Karpas-422 (cell line): ENCODE results near the gene XRCC6. TPM values are rescaled to one million over a fixed set of nuclear protein-coding genes. Genes with fewer than 3 reads are reported as not detected.

Experiments
- DNase-seq: peaks from one replicate; pipeline ENCODE4 v3.0.0-alpha.2; 2015
- H2AFZ ChIP-seq: fragments of 200-600 bp; sonication (generic); 2 replicates; pipeline ENCODE4 v1.6.1; 2014; ENCODE audit warnings: antibody characterized with exemption, low read length, mixed read lengths
- H3K27ac ChIP-seq: fragments of 200-600 bp; sonication (generic); 2 replicates; pipeline ENCODE4 v1.5.1; 2014; ENCODE audit warnings: mild to moderate bottlenecking, low read length, moderate library complexity
- H3K27me3 ChIP-seq: fragments of 200-600 bp; sonication (generic); 2 replicates; pipeline ENCODE4 v1.6.1; 2014; ENCODE audit warnings: low read length, mixed read lengths
- H3K36me3 ChIP-seq: fragments of 200-600 bp; sonication (generic); 2 replicates; pipeline ENCODE4 v1.6.1; 2014; ENCODE audit warnings: low read length, mixed read lengths; ENCODE audit not compliant: insufficient read depth
- H3K4me1 ChIP-seq: fragments of 200-600 bp; sonication (generic); 2 replicates; pipeline ENCODE4 v1.6.1; 2014; ENCODE audit warnings: mild to moderate bottlenecking, low read length, mixed read lengths
- H3K4me2 ChIP-seq: fragments of 200-600 bp; sonication (generic); 2 replicates; pipeline ENCODE4 v1.6.1; 2014; ENCODE audit warnings: low read length, low read depth, mild to moderate bottlenecking; ENCODE audit not compliant: poor library complexity, severe bottlenecking
- H3K4me3 ChIP-seq: fragments of 200-600 bp; sonication (generic); 2 replicates; pipeline ENCODE4 v1.5.1; 2014; ENCODE audit warnings: mild to moderate bottlenecking, antibody characterized with exemption, low read length, mixed read lengths
- H3K79me2 ChIP-seq: fragments of 200-600 bp; sonication (generic); 2 replicates; pipeline ENCODE4 v1.6.1; 2014; ENCODE audit warnings: mild to moderate bottlenecking, low read length, mixed read lengths
- H3K9ac ChIP-seq: fragments of 200-600 bp; sonication (generic); 2 replicates; pipeline ENCODE4 v1.6.0; 2014; ENCODE audit warnings: low read length
- H3K9me2 ChIP-seq: fragments of 200-600 bp; sonication (generic), shearing (Covaris generic); replicated peaks from 2 replicates; pipeline ENCODE4 v1.6.0; 2014; ENCODE audit warnings: mild to moderate bottlenecking, low read length, moderate library complexity; ENCODE audit not compliant: insufficient read depth
- H3K9me3 ChIP-seq: fragments of 300-700, 200-600 bp; sonication (generic); 2 replicates; pipeline ENCODE4 v1.6.1; 2014; ENCODE audit warnings: low read length, mixed read lengths
- H4K20me1 ChIP-seq: fragments of 200-600 bp; sonication (generic); 2 replicates; pipeline ENCODE4 v1.6.1; 2014; ENCODE audit warnings: mild to moderate bottlenecking, antibody characterized with exemption, low read length, low read depth; ENCODE audit not compliant: insufficient read depth
- total RNA-seq: library from RNA; depleted of rRNA; stranded (reverse); fragments of >200 nt; shearing (Covaris generic); gene quantifications from 2 replicates; pipeline ENCODE4 v1.2.3, GENCODE V29; 2014; ENCODE audit warnings: low replicate concordance

XRCC6 gene
- total RNA-seq, 1 experiment from 2014 or later: 173 TPM

DNA sequence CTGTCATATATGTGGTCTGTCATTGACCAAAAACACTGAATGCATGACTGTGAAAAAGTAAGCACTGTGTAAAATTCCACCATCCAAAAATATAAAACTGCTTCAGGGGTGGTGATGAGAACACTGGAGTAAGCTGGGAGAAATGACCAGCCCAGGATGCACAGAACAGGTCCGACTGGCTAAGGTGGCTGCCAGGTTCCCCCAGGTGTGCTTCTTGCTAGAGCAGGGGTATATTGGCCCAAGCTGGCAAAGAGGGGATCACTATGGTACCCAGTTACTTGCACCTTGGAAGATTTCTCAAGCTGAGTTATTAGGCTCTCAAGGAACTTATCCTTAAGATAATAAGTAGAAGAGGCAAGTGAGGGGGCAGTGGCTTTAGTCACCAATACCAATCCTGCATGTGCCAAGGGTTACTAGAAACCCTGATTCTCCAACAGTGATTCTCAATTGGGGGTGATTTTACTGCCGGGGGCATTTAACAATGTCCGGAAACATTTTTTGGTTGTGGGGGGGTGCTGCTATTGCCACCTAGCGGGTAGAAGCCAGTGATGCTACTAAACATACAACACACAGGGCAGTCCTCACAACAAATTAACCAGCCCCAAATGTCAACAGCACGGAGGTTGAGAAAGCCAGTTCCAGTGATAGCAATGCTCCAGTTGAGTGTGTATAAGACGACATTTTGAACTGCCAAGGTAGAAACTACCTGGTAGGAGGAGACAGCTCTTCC, 51.9 kb downstream of the XRCC6 start:
- Histone ChIP-seq H3K4me3 (no peak overlapping the region), H4K20me1 (peaks cover 15% of the 10 kb centered on the region), H3K36me3 (peaks cover 17% of the 10 kb centered on the region), H3K27me3 (no peaks in the 10 kb centered on the region), H3K4me2 (no peak overlapping the region), H2AFZ (no peak overlapping the region), H3K9me3 (no peaks in the 10 kb centered on the region), H3K9ac (no peak overlapping the region), H3K4me1 (no peaks in the 10 kb centered on the region), H3K79me2 (peaks cover 28% of the 10 kb centered on the region), H3K27ac (no peak overlapping the region), H3K9me2 (no peaks in the 10 kb centered on the region)
- peak; percentile 69 for DNase-seq

DNA sequence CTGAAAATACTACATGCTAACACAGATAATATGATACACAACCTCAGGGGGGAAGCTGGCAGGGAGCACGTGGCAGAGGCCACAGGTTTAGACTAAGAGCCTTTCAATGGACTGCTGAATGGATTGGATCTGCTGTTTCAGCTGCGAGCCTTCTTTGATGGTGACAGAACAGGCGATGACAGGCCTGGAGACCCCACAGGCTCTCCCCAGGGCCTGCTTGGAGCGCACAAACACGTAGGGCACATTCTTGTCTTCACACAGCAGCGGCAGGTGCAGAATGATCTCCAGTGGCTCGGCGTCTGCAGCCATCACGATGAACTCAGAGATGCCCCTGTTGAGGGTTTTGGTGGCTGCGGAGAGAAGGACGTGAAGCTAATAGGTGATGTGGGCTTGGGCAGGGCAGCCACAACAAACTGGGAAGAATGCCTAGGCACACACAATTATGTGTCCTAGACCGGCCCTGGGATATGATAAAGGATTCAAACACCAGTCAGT, 53.8 kb downstream of the XRCC6 start:
- Histone ChIP-seq H3K9me2 (no peaks in the 10 kb centered on the region), H3K4me2 (no peak overlapping the region), H2AFZ (no peak overlapping the region), H3K79me2 (peaks cover 42% of the 10 kb centered on the region), H3K4me3 (no peak overlapping the region), H3K4me1 (no peaks in the 10 kb centered on the region), H3K27me3 (no peaks in the 10 kb centered on the region), H4K20me1 (peaks cover 20% of the 10 kb centered on the region), H3K36me3 (peaks cover 28% of the 10 kb centered on the region), H3K9me3 (no peaks in the 10 kb centered on the region), H3K27ac (no peak overlapping the region), H3K9ac (no peak overlapping the region)
- DNase-seq: no peak

DNA sequence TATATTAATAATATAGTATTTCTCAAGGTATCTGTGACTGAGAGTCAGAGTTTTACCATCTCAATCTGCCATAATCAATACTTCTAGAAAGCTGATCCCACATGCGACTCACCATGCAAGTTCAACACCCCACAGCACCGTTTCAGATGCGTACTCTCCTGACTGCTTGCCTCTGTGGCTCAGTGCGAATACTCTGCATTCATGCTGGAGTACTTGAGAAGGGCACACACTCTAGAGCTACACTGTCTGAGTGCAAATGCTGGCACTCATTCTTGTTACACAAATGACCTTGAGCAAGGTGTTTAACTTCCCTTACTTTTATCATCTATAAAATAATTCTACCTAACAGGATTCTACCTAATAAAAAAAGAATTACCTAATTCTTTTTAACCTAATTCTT, 55.0 kb downstream of the XRCC6 start:
- Histone ChIP-seq H3K4me3 (no peak overlapping the region), H3K9ac (no peak overlapping the region), H3K27ac (no peak overlapping the region), H3K27me3 (no peaks in the 10 kb centered on the region), H3K36me3 (peaks cover 39% of the 10 kb centered on the region), H3K9me2 (no peaks in the 10 kb centered on the region), H2AFZ (no peak overlapping the region), H3K4me2 (no peak overlapping the region), H4K20me1 (peaks cover 25% of the 10 kb centered on the region), H3K79me2 (peaks cover 55% of the 10 kb centered on the region), H3K4me1 (peaks cover 1% of the 10 kb centered on the region; the same call in 1 of the 2 replicates), H3K9me3 (no peaks in the 10 kb centered on the region)
- DNase-seq: no peak

DNA sequence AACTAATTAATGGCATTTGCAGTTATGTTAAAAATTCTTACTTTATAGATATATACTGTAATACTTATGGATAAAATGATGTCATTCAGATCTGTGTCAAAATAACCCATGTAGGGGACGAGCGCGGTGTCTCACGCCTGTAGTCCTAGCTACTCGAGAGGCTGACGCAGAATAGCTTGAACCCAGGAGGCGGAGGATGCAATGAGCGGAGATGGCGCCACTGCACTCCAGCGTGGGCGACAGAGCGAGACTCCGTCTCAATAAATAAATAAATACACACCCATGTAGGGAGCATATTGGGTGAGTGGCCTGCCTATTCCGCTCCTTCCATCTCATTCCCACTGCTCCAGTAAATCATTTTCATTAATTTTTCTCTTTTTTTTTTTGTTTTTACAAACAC, 60.5 kb downstream of the XRCC6 start:
- Histone ChIP-seq H3K79me2 (peaks cover 85% of the 10 kb centered on the region), H3K9me2 (no peaks in the 10 kb centered on the region), H3K9ac (peak overlapping the region; percentile 71), H3K9me3 (no peaks in the 10 kb centered on the region), H2AFZ (no peak overlapping the region), H3K27ac (no peak overlapping the region), H3K4me2 (peak overlapping the region; percentile 71), H3K36me3 (peaks cover 28% of the 10 kb centered on the region), H3K27me3 (no peaks in the 10 kb centered on the region), H4K20me1 (peaks cover 39% of the 10 kb centered on the region), H3K4me3 (peak overlapping the region; percentile 74), H3K4me1 (peaks cover 19% of the 10 kb centered on the region)
- DNase-seq: no peak

DNA sequence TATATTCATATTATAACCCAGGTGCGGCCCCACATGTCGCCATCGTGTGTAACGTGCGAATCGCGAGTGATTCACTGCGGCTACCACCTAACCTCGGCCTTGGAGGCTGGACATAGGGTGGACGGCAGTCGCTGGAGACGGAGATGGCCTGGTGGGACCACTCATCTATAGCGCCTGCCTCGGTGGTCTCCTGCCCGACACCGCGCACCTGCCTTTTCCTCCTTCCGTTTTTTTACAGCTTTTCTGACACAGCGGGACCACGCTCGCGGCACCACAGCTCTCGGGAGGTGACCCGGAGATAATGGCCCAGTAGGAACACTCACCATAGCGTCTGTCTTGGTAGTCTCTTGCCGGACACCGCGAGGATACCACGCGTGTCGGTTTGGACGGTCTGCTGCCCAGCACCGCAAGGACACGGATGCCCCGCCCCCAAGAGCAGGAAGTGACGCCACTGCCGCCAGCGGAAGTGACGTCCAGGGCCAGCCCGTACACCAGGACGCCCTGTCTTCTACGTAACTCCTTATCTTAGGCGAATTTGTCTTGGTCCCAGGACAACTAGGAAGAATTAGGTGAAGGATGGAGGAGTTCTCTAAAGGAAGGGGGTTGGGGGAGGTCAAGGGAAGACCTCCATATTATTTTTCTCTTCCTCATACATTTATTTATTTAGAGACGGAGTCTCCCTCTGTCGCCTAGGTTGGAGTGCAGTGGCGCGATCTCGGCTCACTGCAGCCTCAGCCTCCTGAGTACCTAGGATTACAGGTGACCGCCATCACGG, 61.1 kb downstream of the XRCC6 start:
- peak overlapping the region; percentile 71 for H3K9ac ChIP-seq
- no peak overlapping the region for H2AFZ ChIP-seq

GRCh38 chr22:41683052-41683451, 62.0 kb downstream of the XRCC6 start:
- Histone ChIP-seq H3K9me3 (no peaks in the 10 kb centered on the region), H3K4me2 (peak overlapping the region; percentile 71), H3K4me3 (peak overlapping the region; percentile 74), H3K4me1 (peaks cover 29% of the 10 kb centered on the region), H3K79me2 (peaks cover 95% of the 10 kb centered on the region), H3K27me3 (no peaks in the 10 kb centered on the region), H3K9me2 (no peaks in the 10 kb centered on the region), H3K27ac (no peak overlapping the region), H4K20me1 (peaks cover 39% of the 10 kb centered on the region), H2AFZ (no peak overlapping the region), H3K36me3 (peaks cover 28% of the 10 kb centered on the region), H3K9ac (peak overlapping the region; percentile 71)
- no peak for DNase-seq

More for the DNA sequence above, 61.1 kb downstream of the XRCC6 start:
- Histone ChIP-seq H3K27me3 (no peaks in the 10 kb centered on the region), H3K9me3 (no peaks in the 10 kb centered on the region), H3K9me2 (no peaks in the 10 kb centered on the region), H4K20me1 (peaks cover 39% of the 10 kb centered on the region), H3K27ac (no peak overlapping the region), H3K4me1 (peaks cover 24% of the 10 kb centered on the region), H3K4me3 (peak overlapping the region; percentile 74), H3K79me2 (peaks cover 91% of the 10 kb centered on the region), H3K36me3 (peaks cover 28% of the 10 kb centered on the region), H3K4me2 (peak overlapping the region; percentile 71)
- DNase-seq: peak; percentile 92

DNA sequence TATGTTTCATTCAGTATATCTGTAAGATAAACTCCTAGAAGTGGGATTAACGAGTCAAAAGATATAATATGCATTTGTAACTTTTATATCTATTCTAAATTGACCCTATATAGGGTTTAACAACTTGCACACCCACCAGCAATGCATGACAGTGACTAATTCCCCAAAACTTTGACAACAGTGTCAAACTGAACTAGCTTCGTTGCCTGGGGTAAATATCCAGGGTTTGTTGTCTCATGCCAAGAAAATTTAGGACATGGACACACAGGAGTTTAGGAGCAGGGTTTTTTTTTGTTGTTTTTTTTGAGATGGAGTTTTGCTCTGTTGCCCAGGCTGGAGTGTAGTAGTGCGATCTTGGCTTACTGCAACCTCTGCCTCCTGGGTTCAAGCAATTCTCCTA, 62.5 kb downstream of the XRCC6 start:
- peaks cover 36% of the 10 kb centered on the region for H4K20me1 ChIP-seq
- peaks cover 29% of the 10 kb centered on the region for H3K4me1 ChIP-seq
- DNase-seq: no peak
- peak overlapping the region; percentile 71 for H3K4me2 ChIP-seq
- H3K79me2 ChIP-seq: peaks cover 95% of the 10 kb centered on the region
- H3K4me3 ChIP-seq: no peak overlapping the region
- H3K9ac ChIP-seq: no peak overlapping the region
- no peak overlapping the region for H3K27ac ChIP-seq
- no peaks in the 10 kb centered on the region for H3K27me3 ChIP-seq
- H3K36me3 ChIP-seq: peaks cover 23% of the 10 kb centered on the region
- no peaks in the 10 kb centered on the region for H3K9me3 ChIP-seq
- H3K9me2 ChIP-seq: no peaks in the 10 kb centered on the region
- H2AFZ ChIP-seq: no peak overlapping the region

DNA sequence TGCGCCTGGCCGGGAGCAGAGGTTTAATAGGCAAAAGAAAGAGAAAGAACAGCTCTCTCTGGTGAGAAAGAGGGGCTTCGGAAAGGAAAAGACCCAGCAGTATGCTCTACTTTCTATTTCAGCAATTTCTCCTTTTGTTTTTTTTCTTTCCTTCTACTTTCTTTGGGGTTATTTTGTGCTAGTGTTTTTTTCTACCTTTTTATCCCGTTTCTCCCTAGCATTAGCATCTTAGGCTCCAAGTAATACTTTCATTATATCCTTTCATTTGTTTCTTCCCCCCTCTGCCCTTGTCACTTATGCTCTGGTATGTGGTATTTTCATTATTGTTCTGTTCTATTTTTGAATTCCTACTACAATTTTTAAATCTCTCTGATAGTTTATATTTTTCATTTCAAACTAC, 63.1 kb downstream of the XRCC6 start:
- Histone ChIP-seq H2AFZ (no peak overlapping the region), H3K4me1 (peaks cover 31% of the 10 kb centered on the region), H4K20me1 (peaks cover 34% of the 10 kb centered on the region), H3K9ac (no peak overlapping the region), H3K4me3 (no peak overlapping the region), H3K4me2 (peak overlapping the region; percentile 71), H3K27me3 (no peaks in the 10 kb centered on the region), H3K79me2 (peaks cover 96% of the 10 kb centered on the region), H3K9me3 (no peaks in the 10 kb centered on the region), H3K27ac (no peak overlapping the region; the same call in 1 of the 2 replicates), H3K36me3 (peaks cover 21% of the 10 kb centered on the region), H3K9me2 (no peaks in the 10 kb centered on the region)
- DNase-seq: no peak
